SK-N-SH treated with all-trans-retinoic acid at 6 μM for 48 hours (cell line): ENCODE data around the gene IL5.

Source experiments
- ARNTL ChIP-seq: fragments of 450-650 bp; formaldehyde crosslinking; IDR thresholded peaks from 2 replicates; pipeline ENCODE4 v1.5.0; 2020; ENCODE audit warnings: low read depth, mild to moderate bottlenecking, moderate library complexity, borderline replicate concordance
- CREB5 ChIP-seq: fragments of 250-450 bp; sonication (Bioruptor Pico); IDR thresholded peaks from 2 replicates; pipeline ENCODE4 v1.5.1; 2020; ENCODE audit warnings: low read depth, mild to moderate bottlenecking, moderate library complexity
- CSDC2 ChIP-seq: fragments of 250-450 bp; sonication (Bioruptor Pico); IDR thresholded peaks from 2 replicates; pipeline ENCODE4 v1.5.0; 2020; ENCODE audit warnings: mild to moderate bottlenecking, moderate library complexity
- CSRNP3 ChIP-seq: fragments of 250-450 bp; sonication (Bioruptor Pico); IDR thresholded peaks from 2 replicates; pipeline ENCODE4 v1.5.1; 2021; ENCODE audit warnings: mild to moderate bottlenecking, moderate library complexity
- GLIS3 ChIP-seq: fragments of 250-450 bp; sonication (Bioruptor Pico); IDR thresholded peaks from 2 replicates; pipeline ENCODE4 v1.5.0; 2020; ENCODE audit warnings: mild to moderate bottlenecking, moderate library complexity
- PATZ1 ChIP-seq: fragments of 250-450 bp; sonication (Bioruptor Pico); IDR thresholded peaks from 2 replicates; pipeline ENCODE4 v1.8.0; 2020; ENCODE audit warnings: mild to moderate bottlenecking, moderate library complexity, borderline replicate concordance
- POU6F1 ChIP-seq: fragments of 250-450 bp; sonication (Bioruptor Pico); IDR thresholded peaks from 2 replicates; pipeline ENCODE4 v1.8.0; 2021; ENCODE audit warnings: low read depth, mild to moderate bottlenecking, moderate library complexity, borderline replicate concordance
- TOX ChIP-seq: fragments of 250-450 bp; sonication (Bioruptor Pico); IDR thresholded peaks from 2 replicates; pipeline ENCODE4 v1.8.0; 2021; ENCODE audit warnings: mild to moderate bottlenecking, moderate library complexity, borderline replicate concordance
- ZFP3 ChIP-seq: fragments of 250-450 bp; sonication (Bioruptor Pico); IDR thresholded peaks from 2 replicates; pipeline ENCODE4 v1.5.0; 2020; ENCODE audit warnings: mild to moderate bottlenecking, moderate library complexity
- ZNF565 ChIP-seq: fragments of 450-650 bp; formaldehyde crosslinking; conservative IDR thresholded peaks from 2 replicates; pipeline ENCODE4 v1.5.0; 2020; ENCODE audit warnings: low read depth, mild to moderate bottlenecking, moderate library complexity

- TF ChIP-seq PATZ1 (CRISPR knock-in tag) (peak; percentile 47; the same call in 1 of the 2 replicates), CREB5 (no peak), TOX (no peak), POU6F1 (no peak), ZFP3 (CRISPR knock-in tag) (no peak), GLIS3 (CRISPR knock-in tag) (no peak), ARNTL (CRISPR knock-in tag) (no peak), CSDC2 (CRISPR knock-in tag) (no peak), CSRNP3 (CRISPR knock-in tag) (no peak), ZNF565 (CRISPR knock-in tag) (no peak)
Observed at GRCh38 chr5:132497488-132497997, 45.8 kb downstream of the IL5 start.
